ENCODE measurements around the gene KCNS1. TPM values are rescaled to one million over a fixed set of nuclear protein-coding genes. Genes with fewer than 3 reads are reported as not detected.
"Not testable (repeated sequence)": the region's sequence is repeated elsewhere in the genome, so short reads cannot be mapped to it uniquely, and the experiment has no call there.

Gene KCNS1
- polyA plus RNA-seq, 1 experiment, result 0.64 TPM

DNA sequence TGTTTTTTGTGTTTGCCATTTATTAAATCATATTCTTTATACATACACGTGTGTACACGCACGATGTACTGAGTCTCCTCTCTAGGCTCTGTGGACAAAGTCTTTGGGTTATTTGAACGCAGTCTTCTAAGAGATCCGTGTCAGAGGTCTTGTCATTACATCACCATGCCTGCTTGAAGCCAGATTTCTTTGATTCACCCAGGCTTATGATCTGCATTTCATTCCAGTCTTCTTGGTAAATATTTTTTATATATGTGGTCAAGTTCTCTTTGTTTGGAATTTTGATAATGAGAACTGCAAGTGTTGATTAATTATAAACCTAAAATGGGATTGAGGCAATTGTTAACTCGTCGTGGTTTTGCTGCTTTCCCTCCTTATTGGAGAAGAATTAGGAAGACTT, 34.6 kb downstream of the KCNS1 start:
- H3K36me3 ChIP-seq (ENCODE audit: control insufficient read depth, insufficient read depth, low read length), result no peaks in the 10 kb centered on the region
- no peaks in the 10 kb centered on the region for H3K27me3 ChIP-seq (ENCODE audit: control insufficient read depth, insufficient read depth, low read length)
- no peak for DNase-seq (ENCODE audit: low read depth)
- TF ChIP-seq, protein P1, sequence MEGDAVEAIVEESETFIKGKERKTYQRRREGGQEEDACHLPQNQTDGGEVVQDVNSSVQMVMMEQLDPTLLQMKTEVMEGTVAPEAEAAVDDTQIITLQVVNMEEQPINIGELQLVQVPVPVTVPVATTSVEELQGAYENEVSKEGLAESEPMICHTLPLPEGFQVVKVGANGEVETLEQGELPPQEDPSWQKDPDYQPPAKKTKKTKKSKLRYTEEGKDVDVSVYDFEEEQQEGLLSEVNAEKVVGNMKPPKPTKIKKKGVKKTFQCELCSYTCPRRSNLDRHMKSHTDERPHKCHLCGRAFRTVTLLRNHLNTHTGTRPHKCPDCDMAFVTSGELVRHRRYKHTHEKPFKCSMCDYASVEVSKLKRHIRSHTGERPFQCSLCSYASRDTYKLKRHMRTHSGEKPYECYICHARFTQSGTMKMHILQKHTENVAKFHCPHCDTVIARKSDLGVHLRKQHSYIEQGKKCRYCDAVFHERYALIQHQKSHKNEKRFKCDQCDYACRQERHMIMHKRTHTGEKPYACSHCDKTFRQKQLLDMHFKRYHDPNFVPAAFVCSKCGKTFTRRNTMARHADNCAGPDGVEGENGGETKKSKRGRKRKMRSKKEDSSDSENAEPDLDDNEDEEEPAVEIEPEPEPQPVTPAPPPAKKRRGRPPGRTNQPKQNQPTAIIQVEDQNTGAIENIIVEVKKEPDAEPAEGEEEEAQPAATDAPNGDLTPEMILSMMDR (IDR thresholded peaks at IDR 0.05; ENCODE audit: insufficient read depth, low read depth, low read length), result no peak
- CTCF ChIA-PET, result interaction anchor here (0.6 to 1.2 kb wide), 2 partner anchors 11 to 172 kb away, joined by 3 read pairs; no protein-coding TSS in a partner anchor
- POLR2A ChIA-PET, result no interaction called here
- no peak overlapping the region for H3K4me3 ChIP-seq (ENCODE audit: low read depth, low read length)

DNA sequence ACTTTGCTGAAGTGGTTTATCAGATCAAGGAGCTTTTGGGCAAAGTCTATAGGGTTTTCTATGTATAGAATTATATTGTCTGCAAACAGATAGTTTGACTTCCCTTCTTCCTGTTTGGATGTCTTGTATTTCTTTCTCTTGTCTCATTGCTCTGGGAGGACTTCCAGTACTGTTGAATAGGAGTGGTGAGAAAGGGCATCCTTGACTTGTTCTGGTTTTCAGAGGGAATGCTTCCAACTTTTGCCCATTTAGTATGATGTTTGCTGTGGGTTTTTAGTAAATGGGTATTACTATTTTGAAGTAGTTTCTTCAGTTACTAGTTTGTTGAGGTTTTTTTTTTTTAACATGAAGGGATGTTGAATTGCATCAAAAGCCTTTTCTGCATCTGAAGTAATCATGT, 36.1 kb downstream of the KCNS1 start:
- DNase-seq (ENCODE audit: low read depth), result no peak
- Histone ChIP-seq H3K27me3 (ENCODE audit: control insufficient read depth, insufficient read depth, low read length) (no peaks in the 10 kb centered on the region), H3K36me3 (ENCODE audit: control insufficient read depth, insufficient read depth, low read length) (no peaks in the 10 kb centered on the region), H3K4me3 (ENCODE audit: low read depth, low read length) (no peak overlapping the region)
- TF ChIP-seq, protein P1 (IDR thresholded peaks at IDR 0.05; ENCODE audit: insufficient read depth, low read depth, low read length), result no peak
- ChIA-PET CTCF (no interaction called here), POLR2A (no interaction called here)

DNA sequence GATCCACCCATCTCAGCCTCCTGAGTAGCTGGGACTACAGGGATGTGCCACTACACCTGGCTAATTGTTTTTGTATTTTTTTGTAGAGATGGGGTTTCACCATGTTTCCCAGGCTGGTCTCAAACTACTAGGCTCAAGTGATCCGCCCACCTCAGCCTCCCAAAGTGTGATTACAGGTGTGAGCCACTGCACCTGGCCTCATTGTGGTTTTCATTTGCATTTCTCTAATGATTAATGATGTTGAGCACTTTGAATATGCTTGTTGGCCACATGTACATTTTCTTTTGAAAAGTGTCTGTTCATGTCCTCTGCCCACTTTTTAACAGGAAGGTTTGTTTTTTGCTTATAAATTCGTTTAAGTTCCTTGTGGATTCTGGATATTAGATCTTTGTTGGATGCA, 37.8 kb downstream of the KCNS1 start:
- H3K4me3 ChIP-seq (ENCODE audit: low read depth, low read length); H3K27me3 ChIP-seq (ENCODE audit: control insufficient read depth, insufficient read depth, low read length); DNase-seq (ENCODE audit: low read depth); H3K36me3 ChIP-seq (ENCODE audit: control insufficient read depth, insufficient read depth, low read length); POLR2A ChIA-PET; CTCF ChIA-PET: not testable (repeated sequence)

DNA sequence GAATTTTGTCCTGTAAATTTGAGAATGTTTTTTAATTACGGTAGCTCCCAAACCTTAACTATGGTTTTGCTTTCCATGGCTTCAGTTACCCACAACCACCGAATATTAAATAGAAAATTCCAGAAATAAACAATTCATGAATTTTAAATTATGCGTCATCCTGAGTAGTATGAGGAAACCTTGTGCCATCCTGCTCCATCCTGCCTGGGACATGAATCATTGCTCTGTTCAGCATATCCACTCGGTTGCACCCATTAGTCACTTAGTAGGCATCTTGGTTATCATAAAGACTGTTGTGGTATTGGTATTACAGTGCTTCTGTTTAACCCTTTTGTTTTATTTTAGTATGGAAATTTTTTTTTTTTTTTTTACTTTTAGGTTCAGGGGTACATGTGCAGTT, 39.7 kb downstream of the KCNS1 start:
- H3K27me3 ChIP-seq (ENCODE audit: control insufficient read depth, insufficient read depth, low read length), result no peaks in the 10 kb centered on the region
- ChIA-PET POLR2A (no interaction called here), CTCF (interaction anchor here (1.0 to 2.0 kb wide), 4 partner anchors 10 to 49 kb away, joined by 3 to 7 read pairs (median 6); no protein-coding TSS in a partner anchor)
- DNase-seq (ENCODE audit: low read depth), result peak; percentile 46
- peaks cover 2% of the 10 kb centered on the region for H3K36me3 ChIP-seq (ENCODE audit: control insufficient read depth, insufficient read depth, low read length)
- TF ChIP-seq, protein P1 (IDR thresholded peaks at IDR 0.05; ENCODE audit: insufficient read depth, low read depth, low read length), result no peak
- H3K4me3 ChIP-seq (ENCODE audit: low read depth, low read length), result no peak overlapping the region

DNA sequence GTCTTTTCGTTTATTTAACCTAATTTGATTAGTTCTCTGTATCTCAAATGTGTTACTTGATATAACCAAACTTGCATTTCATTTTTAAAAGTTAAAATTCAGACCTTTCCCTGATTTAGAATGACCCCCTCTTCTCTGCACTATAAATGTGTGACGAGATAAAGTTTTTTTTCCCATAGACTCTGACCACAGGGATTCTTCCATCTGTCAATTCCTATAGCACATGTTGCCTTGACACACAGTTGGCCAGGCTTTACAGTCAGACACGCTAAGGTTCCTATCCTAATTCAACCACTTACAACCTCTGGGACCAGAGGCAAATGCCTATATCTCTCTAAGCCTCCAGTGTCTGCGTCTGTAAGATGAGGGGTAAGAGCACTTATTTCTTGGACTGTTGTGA, 40.6 kb downstream of the KCNS1 start:
- H3K4me3 ChIP-seq (ENCODE audit: low read depth, low read length), result no peak overlapping the region
- ChIA-PET POLR2A (no interaction called here), CTCF (interaction anchor here (0.8 to 2.0 kb wide), 5 partner anchors 11 to 50 kb away, joined by 3 to 7 read pairs (median 5); no protein-coding TSS in a partner anchor)
- TF ChIP-seq, protein P1 (IDR thresholded peaks at IDR 0.05; ENCODE audit: insufficient read depth, low read depth, low read length), result no peak
- DNase-seq (ENCODE audit: low read depth), result no peak
- H3K27me3 ChIP-seq (ENCODE audit: control insufficient read depth, insufficient read depth, low read length), result no peaks in the 10 kb centered on the region
- peaks cover 2% of the 10 kb centered on the region for H3K36me3 ChIP-seq (ENCODE audit: control insufficient read depth, insufficient read depth, low read length)

DNA sequence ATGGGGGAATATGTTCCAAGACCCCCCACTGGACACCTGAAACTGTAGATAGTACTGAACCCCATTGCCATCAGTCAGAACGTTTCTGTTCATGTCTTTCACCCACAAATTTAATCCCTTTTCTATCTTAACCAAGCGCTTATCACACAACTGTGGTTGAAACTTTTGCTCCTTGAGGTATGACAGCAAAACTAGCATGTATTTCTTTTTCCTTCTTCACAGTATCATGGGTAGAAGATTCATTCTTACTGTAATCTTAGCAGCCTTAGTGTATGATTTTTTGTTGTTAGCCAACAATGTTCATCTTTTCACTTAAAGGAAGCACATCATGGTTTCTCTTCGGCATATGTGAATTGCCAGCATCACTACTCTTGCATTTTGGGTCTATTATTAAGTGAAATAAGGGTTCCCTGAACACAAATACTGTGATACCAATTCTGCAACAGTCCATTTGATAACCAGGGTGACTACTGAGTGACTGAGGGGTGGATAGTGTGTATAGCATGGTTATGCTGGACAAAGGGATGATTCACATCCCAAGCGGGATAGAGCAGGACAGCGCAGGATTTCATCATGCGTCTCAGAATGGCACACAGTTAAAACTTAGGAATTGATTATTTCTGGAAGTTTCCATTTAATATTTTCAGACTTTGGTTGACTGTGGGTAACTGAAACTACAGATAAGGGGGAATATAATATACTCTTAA, 41.8 kb downstream of the KCNS1 start:
- POLR2A ChIA-PET, result no interaction called here
- no peaks in the 10 kb centered on the region for H3K27me3 ChIP-seq (ENCODE audit: control insufficient read depth, insufficient read depth, low read length)
- DNase-seq (ENCODE audit: low read depth), result no peak
- TF ChIP-seq, protein P1 (IDR thresholded peaks at IDR 0.05; ENCODE audit: insufficient read depth, low read depth, low read length), result no peak
- peaks cover 2% of the 10 kb centered on the region for H3K36me3 ChIP-seq (ENCODE audit: control insufficient read depth, insufficient read depth, low read length)
- H3K4me3 ChIP-seq (ENCODE audit: low read depth, low read length), result no peak overlapping the region
- CTCF ChIA-PET, result interaction anchor here (1.8 kb wide), 1 partner anchor 37 kb away, joined by 7 read pairs; no protein-coding TSS in a partner anchor

Data from BJ (cell line).